SIG-M5 treated with dmso at 0.1 percent for 504 hours (cell line): ENCODE data around the gene TTC7B.

Source experiments
- DNase-seq: peaks from one replicate; lab custom pipeline; 2025; ENCODE audit not compliant: unreplicated experiment; lab: John Stamatoyannopoulos, UW

The TTC7B gene

GRCh38 chr14:90499908-90500664 lies 316.1 kb downstream of the TTC7B start:
- no peak for DNase-seq

- DNase-seq = no peak
These were observed 317.1 kb downstream of the TTC7B start for GRCh38 chr14:90499121-90499520.

- no peak for DNase-seq
These were observed 318.0 kb downstream of the TTC7B start for GRCh38 chr14:90498198-90498597.

- DNase-seq = no peak
These were observed 319.9 kb downstream of the TTC7B start for GRCh38 chr14:90496379-90496778.

GRCh38 chr14:90495357-90496276 lies 320.6 kb downstream of the TTC7B start:
- peak; percentile 45 for DNase-seq

GRCh38 chr14:90491911-90492531 lies 324.2 kb downstream of the TTC7B start:
- DNase-seq = no peak

- DNase-seq = no peak
These were observed 324.9 kb downstream of the TTC7B start for GRCh38 chr14:90491221-90491885.

- no peak for DNase-seq
These were observed 325.5 kb downstream of the TTC7B start for GRCh38 chr14:90490720-90491050.

- no peak for DNase-seq
These were observed 326.1 kb downstream of the TTC7B start for GRCh38 chr14:90489916-90490719.

- no peak for DNase-seq
These were observed 326.9 kb downstream of the TTC7B start for GRCh38 chr14:90489306-90489705.

GRCh38 chr14:90488256-90488655 lies 328.0 kb downstream of the TTC7B start:
- no peak for DNase-seq

- DNase-seq = no peak
These were observed 328.8 kb downstream of the TTC7B start for GRCh38 chr14:90487462-90487861.

- DNase-seq = no peak
These were observed 329.2 kb downstream of the TTC7B start for GRCh38 chr14:90487031-90487430.

GRCh38 chr14:90484291-90484690 lies 331.9 kb downstream of the TTC7B start:
- DNase-seq = no peak

- no peak for DNase-seq
These were observed 332.7 kb downstream of the TTC7B start for GRCh38 chr14:90483571-90483974.

GRCh38 chr14:90483117-90483516 lies 333.1 kb downstream of the TTC7B start:
- no peak for DNase-seq

GRCh38 chr14:90475298-90475697 lies 340.9 kb downstream of the TTC7B start:
- no peak for DNase-seq
